Measurements from ENCODE around the gene BRME1. TPM values are rescaled to one million over a fixed set of nuclear protein-coding genes. Genes with fewer than 3 reads are reported as not detected.

Gene BRME1
- total and polyA plus RNA-seq, 3 donors from 2014 or later = 17.8 to 48.9 (median 26.3) TPM

GRCh38 chr19:13929956-13930355, 24.0 kb upstream of the BRME1 start:
- Histone ChIP-seq H3K27ac (no peak overlapping the region), H3K36me3 (ENCODE audit: low read depth, missing control alignments) (no peaks in the 10 kb centered on the region), H3K9me3 (no peaks in the 10 kb centered on the region), H3K27me3 (no peaks in the 10 kb centered on the region), H3K4me3 (no peak overlapping the region), H3K4me1 (no peaks in the 10 kb centered on the region)
- intact Hi-C loops (cut with DNase I; ENCODE audit: low total_unique reads) = no loop called here
- 92 to 94% methylated on average over 6 to 17 of the region's 17 CpGs for WGBS, 2 donors
- TF ChIP-seq, protein P1, sequence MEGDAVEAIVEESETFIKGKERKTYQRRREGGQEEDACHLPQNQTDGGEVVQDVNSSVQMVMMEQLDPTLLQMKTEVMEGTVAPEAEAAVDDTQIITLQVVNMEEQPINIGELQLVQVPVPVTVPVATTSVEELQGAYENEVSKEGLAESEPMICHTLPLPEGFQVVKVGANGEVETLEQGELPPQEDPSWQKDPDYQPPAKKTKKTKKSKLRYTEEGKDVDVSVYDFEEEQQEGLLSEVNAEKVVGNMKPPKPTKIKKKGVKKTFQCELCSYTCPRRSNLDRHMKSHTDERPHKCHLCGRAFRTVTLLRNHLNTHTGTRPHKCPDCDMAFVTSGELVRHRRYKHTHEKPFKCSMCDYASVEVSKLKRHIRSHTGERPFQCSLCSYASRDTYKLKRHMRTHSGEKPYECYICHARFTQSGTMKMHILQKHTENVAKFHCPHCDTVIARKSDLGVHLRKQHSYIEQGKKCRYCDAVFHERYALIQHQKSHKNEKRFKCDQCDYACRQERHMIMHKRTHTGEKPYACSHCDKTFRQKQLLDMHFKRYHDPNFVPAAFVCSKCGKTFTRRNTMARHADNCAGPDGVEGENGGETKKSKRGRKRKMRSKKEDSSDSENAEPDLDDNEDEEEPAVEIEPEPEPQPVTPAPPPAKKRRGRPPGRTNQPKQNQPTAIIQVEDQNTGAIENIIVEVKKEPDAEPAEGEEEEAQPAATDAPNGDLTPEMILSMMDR (IDR thresholded peaks at IDR 0.05) = no peak
- TF ChIP-seq POLR2A (IDR thresholded peaks at IDR 0.05) = no peak
- no peak for DNase-seq

GRCh38 chr19:13929340-13929739, 23.4 kb upstream of the BRME1 start:
- DNase-seq = no peak
- no peaks in the 10 kb centered on the region for H3K9me3 ChIP-seq
- WGBS, 2 donors = 70 to 80% methylated on average over 1 to 12 of the region's 12 CpGs
- H3K27ac ChIP-seq = no peak overlapping the region
- no peak overlapping the region for H3K4me3 ChIP-seq
- intact Hi-C loops (cut with DNase I; ENCODE audit: low total_unique reads) = no loop called here
- no peaks in the 10 kb centered on the region for H3K4me1 ChIP-seq
- no peaks in the 10 kb centered on the region for H3K36me3 ChIP-seq (ENCODE audit: low read depth, missing control alignments)
- TF ChIP-seq POLR2A (IDR thresholded peaks at IDR 0.05) = no peak
- TF ChIP-seq, protein P1 (IDR thresholded peaks at IDR 0.05) = no peak
- no peaks in the 10 kb centered on the region for H3K27me3 ChIP-seq

- intact Hi-C loops (cut with DNase I; ENCODE audit: low total_unique reads) = no loop called here
- no peak for DNase-seq
- H3K4me1 ChIP-seq = no peaks in the 10 kb centered on the region
- H3K4me3 ChIP-seq = no peak overlapping the region
- H3K9me3 ChIP-seq = no peaks in the 10 kb centered on the region
- WGBS, 2 donors = 84 to 87% methylated on average over 5 to 8 of the region's 8 CpGs
- no peak overlapping the region for H3K27ac ChIP-seq
- H3K27me3 ChIP-seq = no peaks in the 10 kb centered on the region
- H3K36me3 ChIP-seq (ENCODE audit: low read depth, missing control alignments) = no peaks in the 10 kb centered on the region
- TF ChIP-seq POLR2A (IDR thresholded peaks at IDR 0.05) = no peak
- TF ChIP-seq, protein P1 (IDR thresholded peaks at IDR 0.05) = no peak
These were observed 20.8 kb upstream of the BRME1 start for GRCh38 chr19:13926715-13927114.

DNA sequence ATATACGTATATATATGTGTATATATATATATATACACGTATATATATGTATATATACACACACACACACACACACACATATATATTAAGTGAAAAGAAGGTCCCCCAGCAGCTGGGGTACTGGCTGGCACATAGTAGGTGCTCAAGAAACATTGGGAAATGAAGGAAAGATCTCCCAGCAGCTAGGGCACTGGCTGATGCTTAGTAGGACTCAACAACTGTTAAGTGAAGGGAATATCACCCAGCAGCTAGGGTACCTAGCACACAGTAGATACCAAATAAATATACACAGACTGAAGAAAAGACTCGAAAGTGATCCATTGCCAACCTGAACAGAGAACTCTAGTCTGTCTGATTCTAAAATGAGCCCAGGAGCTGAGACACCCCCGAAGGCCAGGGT, 20.1 kb upstream of the BRME1 start:
- 75 to 84% methylated on average over 4 of the region's 4 CpGs for WGBS, 2 donors
- H3K27ac ChIP-seq = no peak overlapping the region

More for the DNA sequence above, 20.1 kb upstream of the BRME1 start:
- no peak for DNase-seq
- Histone ChIP-seq H3K36me3 (ENCODE audit: low read depth, missing control alignments) (no peaks in the 10 kb centered on the region), H3K27me3 (no peaks in the 10 kb centered on the region), H3K4me3 (no peak overlapping the region), H3K9me3 (no peaks in the 10 kb centered on the region), H3K4me1 (no peaks in the 10 kb centered on the region)
- intact Hi-C loops (cut with DNase I; ENCODE audit: low total_unique reads) = no loop called here
- TF ChIP-seq POLR2A (IDR thresholded peaks at IDR 0.05) = no peak
- TF ChIP-seq, protein P1 (IDR thresholded peaks at IDR 0.05) = no peak

All from testis (tissue), 3 donors.